ENCODE data around the gene NUFIP1. TPM values are rescaled to one million over a fixed set of nuclear protein-coding genes. Genes with fewer than 3 reads are reported as not detected.

The NUFIP1 gene
- total and polyA plus RNA-seq, 9 donors: 4.3 to 9.2 (median 7.3) TPM

- no peaks in the 10 kb centered on the region for H3K9me3 ChIP-seq (replicated peaks; ENCODE audit: control insufficient read depth, low read depth, low read length)
Measured at GRCh38 chr13:44921246-44921877, 67.9 kb downstream of the NUFIP1 start.

DNA sequence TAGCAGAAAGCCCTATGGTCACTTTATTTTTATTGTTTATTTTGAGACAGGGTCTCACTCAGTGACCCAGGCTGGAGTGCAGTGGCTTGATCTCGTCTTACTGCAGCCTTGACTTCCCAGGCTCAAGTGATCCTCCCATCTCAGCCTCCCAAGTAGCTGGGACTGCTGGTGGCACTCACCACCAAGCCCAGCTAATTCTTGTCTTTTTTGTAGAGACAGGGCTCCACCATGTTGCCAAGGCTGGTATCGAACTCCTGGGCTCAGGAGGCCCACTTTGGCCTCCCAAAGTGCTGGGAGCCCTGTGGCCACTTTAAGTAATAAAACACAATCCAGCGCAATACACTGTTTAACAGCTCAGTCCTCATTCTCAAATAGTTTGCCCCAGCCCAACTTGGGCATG, 69.3 kb downstream of the NUFIP1 start:
- DNase-seq: no peak
- Histone ChIP-seq H3K4me1 (ENCODE audit: control insufficient read depth, insufficient read depth, low read length) (peaks cover 29% of the 10 kb centered on the region), H3K9me3 (replicated peaks; ENCODE audit: control insufficient read depth, low read depth, low read length) (no peaks in the 10 kb centered on the region), H3K4me3 (ENCODE audit: low read length) (no peak overlapping the region), H3K27ac (ENCODE audit: low read length) (no peak overlapping the region), H3K27me3 (ENCODE audit: control insufficient read depth, insufficient read depth, low read length) (no peaks in the 10 kb centered on the region), H3K36me3 (ENCODE audit: control insufficient read depth, insufficient read depth, low read length) (no peaks in the 10 kb centered on the region)
- 94% methylated on average over 2 of the region's 3 CpGs for WGBS (ENCODE audit: insufficient coverage)

More at GRCh38 chr13:44921246-44921877, 67.9 kb downstream of the NUFIP1 start:
- DNase-seq: no peak
- Histone ChIP-seq H3K4me3 (ENCODE audit: low read length) (no peak overlapping the region), H3K27me3 (ENCODE audit: control insufficient read depth, insufficient read depth, low read length) (no peaks in the 10 kb centered on the region), H3K27ac (ENCODE audit: low read length) (peak overlapping the region; percentile 76), H3K4me1 (ENCODE audit: control insufficient read depth, insufficient read depth, low read length) (peaks cover 29% of the 10 kb centered on the region), H3K36me3 (ENCODE audit: control insufficient read depth, insufficient read depth, low read length) (no peaks in the 10 kb centered on the region)
- WGBS (ENCODE audit: insufficient coverage): 65% methylated on average over 8 of the region's 11 CpGs

GRCh38 chr13:44919104-44919804, 70.0 kb downstream of the NUFIP1 start:
- Histone ChIP-seq H3K4me1 (ENCODE audit: control insufficient read depth, insufficient read depth, low read length) (peaks cover 29% of the 10 kb centered on the region), H3K4me3 (ENCODE audit: low read length) (peak overlapping the region; percentile 34), H3K27ac (ENCODE audit: low read length) (peak overlapping the region; percentile 93), H3K9me3 (replicated peaks; ENCODE audit: control insufficient read depth, low read depth, low read length) (no peaks in the 10 kb centered on the region), H3K36me3 (ENCODE audit: control insufficient read depth, insufficient read depth, low read length) (no peaks in the 10 kb centered on the region), H3K27me3 (ENCODE audit: control insufficient read depth, insufficient read depth, low read length) (no peaks in the 10 kb centered on the region)
- 97% methylated on average over 10 of the region's 18 CpGs for WGBS (ENCODE audit: insufficient coverage)
- no peak for DNase-seq

DNA sequence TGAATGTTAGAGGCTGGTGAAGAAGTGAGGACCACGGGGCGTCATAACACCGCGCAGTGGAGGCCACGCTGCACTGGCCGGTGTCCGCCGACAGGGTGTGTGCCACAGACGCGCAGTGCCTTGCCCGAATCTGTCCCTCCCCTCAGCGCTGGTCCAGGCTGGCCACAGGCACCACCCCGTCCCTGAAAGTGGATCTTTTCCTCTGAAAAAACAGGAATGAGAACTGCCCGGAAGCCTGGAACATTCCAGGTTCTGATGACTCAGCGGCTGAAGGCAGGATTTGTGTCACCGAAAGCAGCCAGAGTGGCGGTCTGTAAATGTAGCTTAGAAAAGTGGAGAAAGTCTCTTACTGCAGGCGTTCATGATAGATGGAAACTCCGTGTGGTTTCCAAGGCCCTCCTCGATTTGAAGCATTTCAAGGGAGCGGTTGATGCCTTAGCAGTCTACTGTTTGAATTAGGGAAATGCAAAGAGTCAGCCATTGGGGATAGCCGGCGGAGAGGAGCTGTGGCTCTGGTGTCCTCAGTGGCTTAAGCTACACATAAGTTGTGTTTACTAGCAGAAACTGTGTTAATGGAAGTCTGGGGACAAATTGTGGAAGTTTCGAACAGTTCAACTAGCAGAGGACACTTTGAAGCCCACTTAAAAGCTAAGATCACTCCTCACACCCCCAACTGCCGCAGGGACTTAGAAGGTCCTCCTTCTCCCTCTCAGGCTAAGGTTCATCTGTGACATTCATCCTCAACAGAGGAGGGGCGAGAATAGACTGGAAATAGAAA, 70.8 kb downstream of the NUFIP1 start:
- WGBS (ENCODE audit: insufficient coverage): 2% methylated on average over 23 of the region's 26 CpGs

GRCh38 chr13:44917589-44918325, 71.5 kb downstream of the NUFIP1 start:
- DNase-seq: peak; percentile 99
- H3K27me3 ChIP-seq (ENCODE audit: control insufficient read depth, insufficient read depth, low read length): no peaks in the 10 kb centered on the region
- peak overlapping the region; percentile 93 for H3K27ac ChIP-seq (ENCODE audit: low read length)
- no peaks in the 10 kb centered on the region for H3K36me3 ChIP-seq (ENCODE audit: control insufficient read depth, insufficient read depth, low read length)
- no peaks in the 10 kb centered on the region for H3K9me3 ChIP-seq (replicated peaks; ENCODE audit: control insufficient read depth, low read depth, low read length)
- WGBS (ENCODE audit: insufficient coverage): 1% methylated on average over 34 of the region's 41 CpGs
- H3K4me1 ChIP-seq (ENCODE audit: control insufficient read depth, insufficient read depth, low read length): peaks cover 29% of the 10 kb centered on the region
- H3K4me3 ChIP-seq (ENCODE audit: low read length): peak overlapping the region; percentile 34

More for the DNA sequence above, 70.8 kb downstream of the NUFIP1 start:
- Histone ChIP-seq H3K27ac (ENCODE audit: low read length) (peak overlapping the region; percentile 93), H3K27me3 (ENCODE audit: control insufficient read depth, insufficient read depth, low read length) (no peaks in the 10 kb centered on the region), H3K4me3 (ENCODE audit: low read length) (peak overlapping the region; percentile 34), H3K9me3 (replicated peaks; ENCODE audit: control insufficient read depth, low read depth, low read length) (no peaks in the 10 kb centered on the region), H3K36me3 (ENCODE audit: control insufficient read depth, insufficient read depth, low read length) (no peaks in the 10 kb centered on the region), H3K4me1 (ENCODE audit: control insufficient read depth, insufficient read depth, low read length) (peaks cover 29% of the 10 kb centered on the region)
- DNase-seq: peak; percentile 95

GRCh38 chr13:44912278-44913016, 76.8 kb downstream of the NUFIP1 start:
- no CpG with 5 or more reads among the region's 3 CpGs for WGBS (ENCODE audit: insufficient coverage)
- Histone ChIP-seq H3K27ac (ENCODE audit: low read length) (no peak overlapping the region), H3K9me3 (replicated peaks; ENCODE audit: control insufficient read depth, low read depth, low read length) (peaks cover 9% of the 10 kb centered on the region), H3K4me3 (ENCODE audit: low read length) (no peak overlapping the region), H3K4me1 (ENCODE audit: control insufficient read depth, insufficient read depth, low read length) (peaks cover 13% of the 10 kb centered on the region), H3K27me3 (ENCODE audit: control insufficient read depth, insufficient read depth, low read length) (no peaks in the 10 kb centered on the region), H3K36me3 (ENCODE audit: control insufficient read depth, insufficient read depth, low read length) (no peaks in the 10 kb centered on the region)
- no peak for DNase-seq

DNA sequence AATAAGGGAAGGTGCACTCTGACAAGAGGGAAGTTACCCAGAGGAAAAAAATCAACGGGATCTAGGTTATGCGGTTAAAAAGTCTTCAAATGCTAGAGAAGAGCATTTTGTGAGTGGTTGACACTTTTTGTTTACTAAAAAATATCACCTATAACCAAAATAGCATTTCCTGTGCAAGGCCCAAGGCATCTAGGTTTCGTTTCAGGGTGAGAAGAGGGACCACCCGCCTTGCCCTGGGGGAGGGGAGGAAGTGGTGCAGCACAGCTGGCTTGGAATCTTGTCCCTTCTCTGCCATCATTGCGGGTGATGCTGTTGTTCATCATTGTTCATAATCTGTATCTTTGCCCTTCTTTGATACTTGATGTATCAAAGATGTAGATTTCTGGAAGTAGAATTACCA, 80.6 kb downstream of the NUFIP1 start:
- no peak for DNase-seq
- no peaks in the 10 kb centered on the region for H3K36me3 ChIP-seq (ENCODE audit: control insufficient read depth, insufficient read depth, low read length)
- H3K4me3 ChIP-seq (ENCODE audit: low read length): no peak overlapping the region
- H3K9me3 ChIP-seq (replicated peaks; ENCODE audit: control insufficient read depth, low read depth, low read length): peaks cover 9% of the 10 kb centered on the region
- no peaks in the 10 kb centered on the region for H3K27me3 ChIP-seq (ENCODE audit: control insufficient read depth, insufficient read depth, low read length)
- no peak overlapping the region for H3K27ac ChIP-seq (ENCODE audit: low read length)
- 80% methylated on average over 1 of the region's 5 CpGs for WGBS (ENCODE audit: insufficient coverage)
- peaks cover 46% of the 10 kb centered on the region for H3K4me1 ChIP-seq (ENCODE audit: control insufficient read depth, insufficient read depth, low read length)

DNA sequence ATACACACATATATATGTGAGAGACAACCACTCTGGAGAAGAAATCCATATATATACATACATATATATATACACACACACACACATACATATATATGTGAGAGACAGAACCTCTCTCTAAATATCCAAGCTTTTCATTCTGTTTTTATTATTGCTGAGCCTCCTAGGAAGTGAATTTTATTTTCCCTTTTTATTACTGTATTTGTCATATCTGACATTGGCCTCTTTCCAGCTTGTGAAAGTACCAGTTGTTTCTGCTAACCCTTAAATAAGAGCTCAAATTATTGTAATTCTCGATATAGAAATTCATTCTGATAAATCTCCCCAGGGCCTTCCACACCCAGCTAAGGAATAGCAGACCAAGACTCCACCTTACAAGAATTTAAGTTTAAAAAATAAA, 81.0 kb downstream of the NUFIP1 start:
- Histone ChIP-seq H3K27me3 (ENCODE audit: control insufficient read depth, insufficient read depth, low read length) (no peaks in the 10 kb centered on the region), H3K27ac (ENCODE audit: low read length) (no peak overlapping the region), H3K4me3 (ENCODE audit: low read length) (no peak overlapping the region), H3K4me1 (ENCODE audit: control insufficient read depth, insufficient read depth, low read length) (peaks cover 51% of the 10 kb centered on the region), H3K36me3 (ENCODE audit: control insufficient read depth, insufficient read depth, low read length) (no peaks in the 10 kb centered on the region), H3K9me3 (replicated peaks; ENCODE audit: control insufficient read depth, low read depth, low read length) (peaks cover 9% of the 10 kb centered on the region)
- WGBS (ENCODE audit: insufficient coverage): no CpG with 5 or more reads among the region's 1 CpG
- DNase-seq: no peak

GRCh38 chr13:44906713-44907112, 82.6 kb downstream of the NUFIP1 start:
- DNase-seq: peak; percentile 98
- no peaks in the 10 kb centered on the region for H3K36me3 ChIP-seq (ENCODE audit: control insufficient read depth, insufficient read depth, low read length)
- peaks cover 7% of the 10 kb centered on the region for H3K9me3 ChIP-seq (replicated peaks; ENCODE audit: control insufficient read depth, low read depth, low read length)
- peak overlapping the region; percentile 97 for H3K27ac ChIP-seq (ENCODE audit: low read length)
- no peak overlapping the region for H3K4me3 ChIP-seq (ENCODE audit: low read length)
- WGBS (ENCODE audit: insufficient coverage): 7% methylated on average over 4 of the region's 6 CpGs
- H3K27me3 ChIP-seq (ENCODE audit: control insufficient read depth, insufficient read depth, low read length): no peaks in the 10 kb centered on the region
- H3K4me1 ChIP-seq (ENCODE audit: control insufficient read depth, insufficient read depth, low read length): peaks cover 65% of the 10 kb centered on the region
